GM12878 (cell line): ENCODE data around the gene SIAH2. TPM values are rescaled to one million over a fixed set of nuclear protein-coding genes. Genes with fewer than 3 reads are reported as not detected.

Experiments used
- ATAC-seq: fragments of 200-7000 bp; cut with Tn5 transposase; 3 replicates; pipeline ENCODE4 v1.9.1; 2020; ENCODE audit warnings: mild to moderate bottlenecking, moderate library complexity
- BruUV-seq: library from RNA; stranded (reverse); fragments of 400-500 nt; replicated peaks from 2 replicates; lab custom pipeline; 2021; lab: Mats Ljungman, UMichigan
- CTCF ChIA-PET: fragments of 300-600 bp; sonication (Branson Sonifier 250); formaldehyde crosslinking; extraction: SDS; loops from one replicate; lab custom pipeline; 2021; ENCODE audit warnings: inconsistent platforms; lab: Yijun Ruan, JAX
- POLR2A ChIA-PET: fragments of 350-600 bp; formaldehyde crosslinking; extraction: SDS; loops from one replicate; lab custom pipeline; 2021; ENCODE audit warnings: inconsistent platforms; lab: Charles Lee
- RAD21 ChIA-PET: fragments of 300-600 bp; sonication (Branson Sonifier 250); formaldehyde crosslinking; loops from one replicate; lab custom pipeline; 2023; ENCODE audit warnings: antibody characterized with exemption; ENCODE audit not compliant: unreplicated experiment; lab: Charles Lee
- SMC1A ChIA-PET: fragments of 300-600 bp; sonication (Branson Sonifier 250); formaldehyde crosslinking; loops from one replicate; lab custom pipeline; 2023; ENCODE audit not compliant: unreplicated experiment, uncharacterized antibody; lab: Charles Lee
- DNase-seq: peaks from one replicate; pipeline ENCODE4 v3.0.0-alpha.2; 2011; ENCODE audit warnings: low read depth, low spot score
- FAIRE-seq: peaks from 3 replicates; lab custom pipeline; 2011; peaks lifted over from hg19 to GRCh38; lab: Jason Lieb, UNC
- H2AFZ ChIP-seq: 2 replicates; pipeline ENCODE4 v1.6.0; 2011; ENCODE audit warnings: low read depth, low read length, control low read depth; ENCODE audit not compliant: control insufficient read depth
- H3K27ac ChIP-seq: 2 replicates; pipeline ENCODE4 v1.5.1; 2011; ENCODE audit warnings: control low read depth; ENCODE audit not compliant: control insufficient read depth, insufficient read depth
- H3K27me3 ChIP-seq, 2 experiments: replicated peaks in 1 of 2; 2 replicates each; pipeline versions ENCODE4 v1.6.0 to v1.6.1; 2011; ENCODE audit warnings: low read length in 1 of 2; ENCODE audit not compliant: control insufficient read depth in 2 of 2, insufficient read depth in 2 of 2
- H3K36me3 ChIP-seq, 2 experiments: 2 replicates each; pipeline ENCODE4 v1.5.1; 2011; ENCODE audit warnings: low read length in 1 of 2; ENCODE audit not compliant: control insufficient read depth in 2 of 2, insufficient read depth in 2 of 2
- H3K4me1 ChIP-seq: 2 replicates; pipeline ENCODE4 v1.6.1; 2011; ENCODE audit warnings: mild to moderate bottlenecking, low read length, moderate library complexity, mixed read lengths; ENCODE audit not compliant: control insufficient read depth, insufficient read depth
- H3K4me2 ChIP-seq: 2 replicates; pipeline ENCODE4 v1.6.0; 2011; ENCODE audit warnings: control low read depth; ENCODE audit not compliant: control insufficient read depth, insufficient read depth
- H3K4me3 ChIP-seq: fragments of 200-600 bp; sonication (generic); 2 replicates; pipeline ENCODE4 v1.5.1; 2016
- H3K79me2 ChIP-seq: 2 replicates; pipeline ENCODE4 v1.6.0; 2011; ENCODE audit warnings: low read length; ENCODE audit not compliant: control insufficient read depth, insufficient read depth
- H3K9ac ChIP-seq: 2 replicates; pipeline ENCODE4 v1.8.0; 2011; ENCODE audit warnings: low read length, control low read depth, mixed read lengths; ENCODE audit not compliant: control insufficient read depth, insufficient read depth
- H3K9me3 ChIP-seq: replicated peaks from 3 replicates; pipeline ENCODE4 v1.5.1; 2011; ENCODE audit warnings: mild to moderate bottlenecking, low read length; ENCODE audit not compliant: control insufficient read depth, insufficient read depth
- H4K20me1 ChIP-seq: 2 replicates; pipeline ENCODE4 v1.6.0; 2011; ENCODE audit not compliant: control insufficient read depth, insufficient read depth
- BCL11A ChIP-seq: IDR thresholded peaks from 2 replicates; pipeline ENCODE4 v1.6.1; 2011; ENCODE audit warnings: low read depth, low read length
- CHD1 ChIP-seq: IDR thresholded peaks from 2 replicates; pipeline ENCODE4 v1.6.1; 2012; ENCODE audit warnings: low read depth, low read length, improper control_type of control experiment
- ESRRA ChIP-seq: IDR thresholded peaks from 2 replicates; pipeline ENCODE4 v1.6.1; 2012; ENCODE audit warnings: mild to moderate bottlenecking, low read length, improper control_type of control experiment
- IKZF1 ChIP-seq: fragments of 450-650 bp; conservative IDR thresholded peaks from 2 replicates; pipeline ENCODE4 v1.6.1; 2017; ENCODE audit warnings: antibody characterized with exemption, mild to moderate bottlenecking
- MEF2B ChIP-seq: fragments of 450-650 bp; IDR thresholded peaks from 2 replicates; pipeline ENCODE4 v1.6.1; 2018; ENCODE audit warnings: mild to moderate bottlenecking, moderate library complexity; ENCODE audit not compliant: partially characterized antibody, poor library complexity, severe bottlenecking
- PRDM15 ChIP-seq: fragments of 450-650 bp; formaldehyde crosslinking; IDR thresholded peaks from 2 replicates; pipeline ENCODE4 v1.4.0; 2020; ENCODE audit warnings: mild to moderate bottlenecking, moderate library complexity
- TCF3 ChIP-seq: IDR thresholded peaks from 2 replicates; pipeline ENCODE4 v1.6.1; 2012; ENCODE audit warnings: low read depth, mild to moderate bottlenecking, low read length, borderline replicate concordance; ENCODE audit not compliant: insufficient read depth
- ZNF622 ChIP-seq: fragments of 450-650 bp; IDR thresholded peaks from 2 replicates; pipeline ENCODE4 v1.6.1; 2017; ENCODE audit warnings: mild to moderate bottlenecking, inconsistent platforms
- ZZZ3 ChIP-seq: IDR thresholded peaks from 2 replicates; pipeline ENCODE4 v1.6.1; 2011; ENCODE audit warnings: low read depth; ENCODE audit not compliant: control insufficient read depth, insufficient read length
- WGBS: methylation state at CpG from one replicate; pipeline ENCODE4 v1.1.6; 2016; ENCODE audit warnings: low lambda C conversion rate; ENCODE audit not compliant: insufficient replicate concordance, insufficient coverage; ENCODE audit errors: missing lambda C conversion rate; 5-methylcytosine and 5-hydroxymethylcytosine counted together
- in situ Hi-C: fragments of 300-500 bp; cut with MboI; formaldehyde crosslinking; loops from 9 replicates; pipeline ENCODE4 v1.14.3; 2018; ENCODE audit warnings: mixed read lengths
- intact Hi-C: fragments of 100-400 bp; cut with micrococcal nuclease; formaldehyde crosslinking; loops from one replicate; pipeline ENCODE4 v1.14.2; 2022; ENCODE audit not compliant: unreplicated experiment
- polyA plus RNA-seq, 11 experiments: library from polyadenylated mRNA; depleted of rRNA in 4 of 11; unstranded in 6 of 11; stranded (reverse) in 5 of 11; fragments of >200 nt; fragmentation: Nextera tagmentation in 4 of 11; fragmentation: Illumina TruSeq in 1 of 11; extraction: Ambion mirVana in 4 of 11; extraction: Trizol in 1 of 11; gene quantifications; 1 replicate in 1 of 11; 2 replicates in 10 of 11; pipeline versions ENCODE4 v1.2.1 to v1.2.3, GENCODE V29; 2011 to 2016; ENCODE audit warnings: inconsistent platforms in 2 of 11, missing spikeins in 2 of 11, low read depth in 1 of 11
- total RNA-seq, 4 experiments: library from RNA; depleted of rRNA in 3 of 4; stranded (reverse); fragments of >200 nt in 3 of 4; fragmentation: Illumina TruSeq in 1 of 4; extraction: Trizol in 1 of 4; gene quantifications; 2 replicates each; pipeline versions ENCODE4 v1.2.1 to v1.2.3, GENCODE V29; 2013 to 2021
- TF ChIP-seq, protein P1 (sequence below): IDR thresholded peaks from 2 replicates; pipeline ENCODE4 v1.6.1; 2012; ENCODE audit warnings: low read depth, low read length, improper control_type of control experiment

SIAH2 gene
- total and polyA plus RNA-seq, 10 of the 15 experiments (the other 5 are each of a cell fraction or from before 2014, with no cell fraction given), result 3.3 to 51.5 (median 29.7) TPM

GRCh38 chr3:150710097-150710496 lies 52.9 kb downstream of the SIAH2 start:
- POLR2A ChIA-PET, result no interaction called here
- no peak for DNase-seq
- ATAC-seq, result no peak
- Histone ChIP-seq H3K27me3 (no peaks in the 10 kb centered on the region), H3K9ac (no peak overlapping the region), H2AFZ (no peak overlapping the region), H3K9me3 (no peaks in the 10 kb centered on the region; the same call in 2 of the 3 replicates), H3K4me2 (no peak overlapping the region), H4K20me1 (no peaks in the 10 kb centered on the region), H3K79me2 (no peaks in the 10 kb centered on the region), H3K4me1 (no peaks in the 10 kb centered on the region), H3K36me3 (no peaks in the 10 kb centered on the region), H3K4me3 (no peak overlapping the region), H3K27ac (no peak overlapping the region)
- TF ChIP-seq IKZF1, result no peak
- TF ChIP-seq ESRRA, result no peak
- RAD21 ChIA-PET, result no interaction called here
- no TSS peak for BruUV-seq
- no peak for FAIRE-seq
- SMC1A ChIA-PET, result interaction anchor here (1.3 to 2.7 kb wide), 2 partner anchors 11 to 56 kb away, joined by 4 to 10 read pairs; no protein-coding TSS in a partner anchor
- WGBS, result 100% methylated on average over 2 of the region's 2 CpGs
- CTCF ChIA-PET, result interaction anchor here (0.9 to 2.6 kb wide), 2 partner anchors 12 to 182 kb away, joined by 3 to 10 read pairs; no protein-coding TSS in a partner anchor
- in situ Hi-C loops, result no loop called here
- intact Hi-C loops, result no loop called here

DNA sequence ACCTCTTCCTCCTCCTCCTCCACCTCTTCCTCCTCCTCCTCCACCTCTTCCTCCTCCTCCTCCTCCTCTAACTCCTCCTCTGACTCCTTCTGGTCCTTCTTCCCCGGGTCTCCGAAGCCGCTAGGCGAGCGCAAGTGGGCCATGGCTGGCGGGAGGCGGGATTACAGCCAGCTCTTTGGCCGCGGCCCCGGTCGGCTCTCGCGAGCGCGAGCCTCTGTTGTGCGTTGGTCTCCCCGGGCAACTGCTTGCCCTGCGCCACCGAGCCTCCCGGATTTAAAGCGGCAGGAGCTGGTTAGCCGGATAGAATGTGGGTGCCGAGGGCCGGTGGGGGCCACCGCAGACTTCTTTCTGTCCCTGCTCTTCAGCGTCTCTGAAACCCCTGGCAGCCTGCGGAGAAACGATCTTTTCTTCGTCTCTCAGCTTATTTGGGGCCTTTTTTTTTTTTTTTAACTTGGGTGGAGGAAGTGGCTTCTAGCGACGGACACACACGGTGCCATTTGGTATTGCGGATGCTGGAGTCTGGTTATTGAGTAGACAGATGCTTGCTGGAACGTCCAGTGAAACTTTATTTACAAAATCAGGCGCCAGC lies 59.1 kb downstream of the SIAH2 start, which contains the start of gene ERICH6:
ERICH6 (minus strand) TSS at position 165 of the 589 bp plus-strand sequence; CDS start at position 143, 22 bp downstream.
- ChIA-PET RAD21 (interaction anchor here (0.6 to 2.2 kb wide), 19 partner anchors 17 to 176 kb away, joined by 3 to 10 read pairs (median 4); partner anchors contain the start of genes EIF2A, SERP1 and SIAH2), CTCF (interaction anchor here (0.5 to 1.5 kb wide), 13 partner anchors 14 to 1712 kb away, joined by 3 to 6 read pairs (median 3); partner anchors contain the start of gene SIAH2), POLR2A (interaction anchor here (0.6 to 1.3 kb wide), 16 partner anchors 26 to 296 kb away, joined by 3 to 11 read pairs (median 3); partner anchors contain the start of genes SELENOT, SIAH2 and TSC22D2), SMC1A (interaction anchor here (0.6 to 4.5 kb wide), 14 partner anchors 9 to 165 kb away, joined by 3 to 17 read pairs (median 4); partner anchors contain the start of genes EIF2A and SERP1)
- Histone ChIP-seq H3K36me3 (no peaks in the 10 kb centered on the region), H3K4me1 (peaks cover 5% of the 10 kb centered on the region), H4K20me1 (no peaks in the 10 kb centered on the region), H3K27ac (peak within 1 kb of the TSS; percentile 63), H3K9ac (peak within 1 kb of the TSS; percentile 82), H3K4me2 (peak within 1 kb of the TSS; percentile 100), H3K9me3 (no peaks in the 10 kb centered on the region), H2AFZ (peak within 1 kb of the TSS; percentile 99), H3K79me2 (no peaks in the 10 kb centered on the region), H3K27me3 (no peaks in the 10 kb centered on the region), H3K4me3 (peak within 1 kb of the TSS; percentile 62)
- FAIRE-seq (peak; percentile 44), ATAC-seq (peak; percentile 100), DNase-seq (peak; percentile 55)
- intact Hi-C loops (loop anchor here (1.0 to 5.0 kb wide), 2 partner anchors 102 to 158 kb away; partner anchors contain the start of genes EIF2A, SELENOT and SERP1), in situ Hi-C loops (no loop called here)
- WGBS, result under 1% methylated on average over 35 of the region's 35 CpGs
- no TSS peak for BruUV-seq
- TF ChIP-seq, protein P1, sequence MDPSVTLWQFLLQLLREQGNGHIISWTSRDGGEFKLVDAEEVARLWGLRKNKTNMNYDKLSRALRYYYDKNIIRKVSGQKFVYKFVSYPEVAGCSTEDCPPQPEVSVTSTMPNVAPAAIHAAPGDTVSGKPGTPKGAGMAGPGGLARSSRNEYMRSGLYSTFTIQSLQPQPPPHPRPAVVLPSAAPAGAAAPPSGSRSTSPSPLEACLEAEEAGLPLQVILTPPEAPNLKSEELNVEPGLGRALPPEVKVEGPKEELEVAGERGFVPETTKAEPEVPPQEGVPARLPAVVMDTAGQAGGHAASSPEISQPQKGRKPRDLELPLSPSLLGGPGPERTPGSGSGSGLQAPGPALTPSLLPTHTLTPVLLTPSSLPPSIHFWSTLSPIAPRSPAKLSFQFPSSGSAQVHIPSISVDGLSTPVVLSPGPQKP, result no peak
- no peak for TF ChIP-seq ZZZ3
- TF ChIP-seq MEF2B, result peak; percentile 40
- peak; percentile 81 for TF ChIP-seq IKZF1
- TF ChIP-seq PRDM15 (CRISPR knock-in tag), result no peak
- TF ChIP-seq CHD1, result no peak
- TF ChIP-seq TCF3, result 0 out of 2 replicates have a peak, but pooled peaks have one; percentile 17
- TF ChIP-seq ZNF622, result no peak
- TF ChIP-seq BCL11A, result no peak
